K562 (cell line): Measurements from ENCODE around the gene KMT2E. TPM values are rescaled to one million over a fixed set of nuclear protein-coding genes. Genes with fewer than 3 reads are reported as not detected.

Experiments
- AFF1 ChIP-seq, 2 experiments: fragments of 450-650 bp; IDR thresholded peaks; 2 replicates each; pipeline ENCODE4 v1.6.1; 2018; ENCODE audit warnings: mild to moderate bottlenecking in 2 of 2, low read depth in 1 of 2; ENCODE audit not compliant: partially characterized antibody in 2 of 2
- ARID3B ChIP-seq: fragments of 250-450 bp; sonication (Bioruptor Pico); IDR thresholded peaks from 2 replicates; pipeline ENCODE4 v1.4.0; 2020; ENCODE audit warnings: borderline replicate concordance
- ARNT ChIP-seq, 2 experiments: fragments of 450-650 bp; IDR thresholded peaks; 2 replicates each; pipeline ENCODE4 v1.6.1; 2016; ENCODE audit warnings: mild to moderate bottlenecking in 1 of 2
- BACH1 ChIP-seq: fragments of 200-800 bp; sonication (Bioruptor generic); IDR thresholded peaks from 2 replicates; pipeline ENCODE4 v1.6.1; 2016; ENCODE audit warnings: missing genetic modification characterization, missing compliant biosample characterization
- CBFB ChIP-seq: sonication (generic); formaldehyde crosslinking; IDR thresholded peaks from 2 replicates; pipeline ENCODE4 v1.4.0; 2020; ENCODE audit warnings: mild to moderate bottlenecking, missing genetic modification reagents
- CBX3 ChIP-seq, 2 experiments: IDR thresholded peaks; 1 replicate in 1 of 2; 2 replicates in 1 of 2; pipeline ENCODE4 v1.6.1; 2012; ENCODE audit warnings: inconsistent platforms in 2 of 2, low read length in 2 of 2, borderline replicate concordance in 1 of 2, control low read depth in 1 of 2
- FOXA1 ChIP-seq: fragments of 450-650 bp; IDR thresholded peaks from 2 replicates; pipeline ENCODE4 v1.6.1; 2016; ENCODE audit warnings: mild to moderate bottlenecking, borderline replicate concordance
- HNRNPH1 ChIP-seq: fragments of 200-400 bp; formaldehyde crosslinking; optimal IDR thresholded peaks from 2 replicates; pipeline ENCODE3; 2017; ENCODE audit warnings: low read depth, mild to moderate bottlenecking, low read length, moderate library complexity
- KAT7 ChIP-seq: sonication (generic); formaldehyde crosslinking; IDR thresholded peaks from 2 replicates; pipeline ENCODE4 v1.8.0; 2022; ENCODE audit warnings: missing genetic modification reagents, mild to moderate bottlenecking, borderline replicate concordance
- MAFK ChIP-seq: IDR thresholded peaks from 2 replicates; pipeline ENCODE4 v1.6.1; 2011; ENCODE audit warnings: low read length, improper control_type of control experiment
- PPARD ChIP-seq: fragments of 250-450 bp; sonication (Bioruptor Pico); IDR thresholded peaks from 2 replicates; pipeline ENCODE4 v1.8.0; 2022; ENCODE audit warnings: inconsistent platforms, mild to moderate bottlenecking, moderate library complexity
- RERE ChIP-seq: sonication (generic); formaldehyde crosslinking; IDR thresholded peaks from 2 replicates; pipeline ENCODE4 v1.8.0; 2023; ENCODE audit warnings: missing genetic modification reagents, mild to moderate bottlenecking, borderline replicate concordance
- ZBTB26 ChIP-seq: fragments of 450-650 bp; formaldehyde crosslinking; IDR thresholded peaks from 2 replicates; pipeline ENCODE4 v1.4.0; 2022; ENCODE audit warnings: missing genetic modification characterization
- ZNF23 ChIP-seq: fragments of 250-450 bp; sonication (Bioruptor Pico); IDR thresholded peaks from 2 replicates; pipeline ENCODE4 v1.4.0; 2020; ENCODE audit warnings: mild to moderate bottlenecking
- ZNF239 ChIP-seq: fragments of 250-450 bp; sonication (Bioruptor Pico); IDR thresholded peaks from 2 replicates; pipeline ENCODE4 v1.4.0; 2020; ENCODE audit warnings: mild to moderate bottlenecking
- polyA plus RNA-seq, 8 experiments: library from polyadenylated mRNA; depleted of rRNA in 4 of 8; stranded (reverse) in 5 of 8; unstranded in 3 of 8; fragments of >200 nt; fragmentation: Nextera tagmentation in 2 of 8; fragmentation: Illumina TruSeq in 1 of 8; extraction: Ambion mirVana in 2 of 8; extraction: Trizol in 1 of 8; gene quantifications; 2 replicates each; pipeline versions ENCODE4 v1.2.1 to v1.2.3, GENCODE V29; 2011 to 2014; ENCODE audit warnings: inconsistent platforms in 1 of 8, missing spikeins in 1 of 8
- total RNA-seq, 7 experiments: library from RNA; depleted of rRNA in 6 of 7; stranded (reverse); fragments of >200 nt in 6 of 7; fragmentation: Illumina TruSeq in 2 of 7; extraction: Trizol in 2 of 7; gene quantifications; 2 replicates each; pipeline versions ENCODE4 v1.2.1 to v1.2.3, GENCODE V29; 2011 to 2021; ENCODE audit warnings: low replicate concordance in 1 of 7

KMT2E gene
- total and polyA plus RNA-seq, 9 of the 15 experiments (the other 6 are each of a cell fraction or from before 2014, with no cell fraction given) = 8.9 to 55.3 (median 38.1) TPM

- TF ChIP-seq MAFK (peak; percentile 87), ZNF239 (CRISPR knock-in tag) (no peak), CBFB (CRISPR knock-in tag) (peak; percentile 67; the same call in 1 of the 2 replicates), ARNT (IDR thresholded peaks at IDR 0.05) (no peak; a peak in 1 of 4 replicates), ZNF23 (no peak), FOXA1 (no peak), BACH1 (peak; percentile 96), CBX3 (IDR thresholded peaks at IDR 0.05; ENCODE audit: borderline replicate concordance in 1 of 2, low read length in 2 of 2) (peak in 1 of 2 experiments; percentile 65; a peak in 1 of 3 replicates), ZBTB26 (no peak), PPARD (CRISPR knock-in tag) (no peak), RERE (no peak), AFF1 (IDR thresholded peaks at IDR 0.05; ENCODE audit: low read depth in 1 of 2, partially characterized antibody in 2 of 2) (no peak), KAT7 (CRISPR knock-in tag) (no peak), HNRNPH1 (no peak), ARID3B (CRISPR knock-in tag) (no peak)
These were observed 117.1 kb downstream of the KMT2E start (continued) for GRCh38 chr7:105131033-105131656.
